Natural killer cell treated with Interleukin-12 subunit alpha and Interleukin-12 subunit beta and Interleukin-15 and Interleukin-18, amount 100 ng/mL, for 72 hours (primary cell): Measurements from ENCODE around the gene ME2. TPM values are rescaled to one million over a fixed set of nuclear protein-coding genes. Genes with fewer than 3 reads are reported as not detected.
A peak's percentile ranks its signal among the peaks of the same experiment; 100 is the strongest.
"Not testable (repeated sequence)": the region's sequence is repeated elsewhere in the genome, so short reads cannot be mapped to it uniquely, and the experiment has no call there.

ENCODE experiments used
- ATAC-seq, 2 donors: fragments of 150-1000 bp; cut with Tn5 transposase in 1 of 2; sonication (Bioruptor Pico), chemical (Tn5 transposase) in 1 of 2; 2 replicates each; pipeline ENCODE4 v1.10.0; 2021
- DNase-seq: peaks from one replicate; pipeline ENCODE4 v3.0.0; 2022; ENCODE audit warnings: low spot score
- H3K27ac Mint-ChIP-seq, 2 donors: 1 replicate in 1 of 2; 2 replicates in 1 of 2; pipeline ENCODE4 v1.8.0; 2022; ENCODE audit warnings: mixed read lengths in 2 of 2, mild to moderate bottlenecking in 1 of 2, moderate library complexity in 1 of 2
- H3K27me3 Mint-ChIP-seq, 2 donors: 1 replicate in 1 of 2; 2 replicates in 1 of 2; pipeline ENCODE4 v1.8.0; 2022; ENCODE audit warnings: mixed read lengths in 2 of 2
- H3K36me3 Mint-ChIP-seq: one replicate; pipeline ENCODE4 v1.8.0; 2022; ENCODE audit warnings: mixed read lengths
- H3K4me1 Mint-ChIP-seq, 2 donors: 1 replicate in 1 of 2; 2 replicates in 1 of 2; pipeline ENCODE4 v1.8.0; 2022; ENCODE audit warnings: low read depth in 2 of 2, mixed read lengths in 2 of 2, mild to moderate bottlenecking in 1 of 2
- H3K4me3 Mint-ChIP-seq: one replicate; pipeline ENCODE4 v1.8.0; 2022; ENCODE audit warnings: mixed read lengths
- H3K9me3 Mint-ChIP-seq: 2 replicates; pipeline ENCODE4 v1.8.0; 2022; ENCODE audit warnings: mixed read lengths
- total RNA-seq, 2 donors: library from RNA; stranded (reverse); gene quantifications; one replicate each; pipeline ENCODE4 v1.2.3, GENCODE V29; 2022

ME2 gene
- total RNA-seq, 2 donors from 2014 or later: 112 to 120 TPM

DNA sequence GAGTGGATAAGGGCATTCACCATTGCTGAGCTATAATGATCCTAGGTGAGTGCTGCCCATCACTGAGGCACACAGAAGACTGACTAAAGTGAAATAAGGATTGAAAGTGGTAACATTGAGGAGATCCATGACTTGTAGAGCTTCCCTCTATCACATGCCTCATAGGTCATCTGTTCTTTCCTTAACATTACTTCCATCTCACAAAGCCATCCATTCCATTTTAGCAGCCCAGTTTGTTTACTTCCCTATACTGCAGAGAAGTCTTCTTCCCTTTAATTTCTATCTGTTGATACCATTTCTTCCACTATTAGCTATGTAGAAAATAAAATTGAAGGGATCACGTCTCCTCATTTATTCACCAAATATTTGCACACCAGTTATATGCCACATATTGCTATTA, 32.1 kb downstream of the ME2 start:
- DNase-seq (no peak), ATAC-seq (no peak)
- Mint-ChIP-seq H3K4me3 (no peak overlapping the region), H3K27me3 (no peaks in the 10 kb centered on the region), H3K27ac (no peak overlapping the region), H3K36me3 (peaks cover 32% of the 10 kb centered on the region), H3K4me1 (peaks cover 29 to 32% of the 10 kb centered on the region in 2 donors), H3K9me3 (no peaks in the 10 kb centered on the region)

DNA sequence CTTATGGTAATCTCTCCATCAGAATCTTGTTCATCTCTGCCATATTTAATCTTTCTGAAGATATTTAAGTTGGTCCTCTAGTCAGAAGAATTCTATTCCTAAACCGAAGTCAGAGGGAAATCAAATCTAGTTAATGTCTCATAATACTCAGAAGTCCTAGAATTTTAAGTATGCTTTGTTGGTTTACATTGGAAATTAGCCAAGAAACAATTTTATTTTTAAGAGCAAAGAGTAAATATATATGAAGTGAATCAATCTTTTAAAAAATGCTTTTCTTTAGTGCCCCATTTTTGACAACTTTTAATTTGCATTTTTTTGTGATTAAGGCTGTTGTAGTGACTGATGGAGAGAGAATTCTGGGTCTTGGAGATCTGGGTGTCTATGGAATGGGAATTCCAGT, 38.1 kb downstream of the ME2 start:
- peaks cover 23% of the 10 kb centered on the region for H3K36me3 Mint-ChIP-seq
- ATAC-seq (no peak), DNase-seq (no peak)
- H3K27ac Mint-ChIP-seq: no peak overlapping the region
- no peak overlapping the region for H3K4me3 Mint-ChIP-seq
- H3K4me1 Mint-ChIP-seq: peaks cover 5 to 14% of the 10 kb centered on the region in 2 donors
- no peaks in the 10 kb centered on the region for H3K27me3 Mint-ChIP-seq
- no peaks in the 10 kb centered on the region for H3K9me3 Mint-ChIP-seq

DNA sequence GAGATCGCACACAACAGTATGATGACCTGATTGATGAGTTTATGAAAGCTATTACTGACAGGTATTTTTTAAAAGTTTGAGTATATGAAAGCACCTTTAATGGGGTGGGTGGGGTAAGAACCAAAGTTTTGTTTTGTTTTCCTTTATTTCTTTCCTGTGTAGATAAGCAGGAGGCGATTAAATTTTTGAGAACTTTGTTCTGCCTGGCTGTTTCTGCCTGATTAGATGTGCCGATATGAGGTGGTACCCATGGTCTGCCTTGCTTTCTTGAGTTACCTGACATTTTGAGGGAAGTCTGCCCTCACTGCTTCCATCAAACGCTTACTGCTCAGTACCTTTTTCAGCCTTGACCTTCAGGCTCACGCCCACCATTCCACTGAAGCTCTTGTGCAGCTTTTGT, 39.2 kb downstream of the ME2 start:
- Mint-ChIP-seq H3K4me3 (no peak overlapping the region), H3K4me1 (peaks cover 5 to 14% of the 10 kb centered on the region in 2 donors), H3K9me3 (no peaks in the 10 kb centered on the region), H3K27ac (no peak overlapping the region), H3K36me3 (peaks cover 23% of the 10 kb centered on the region), H3K27me3 (no peaks in the 10 kb centered on the region)
- ATAC-seq: no peak
- no peak for DNase-seq

DNA sequence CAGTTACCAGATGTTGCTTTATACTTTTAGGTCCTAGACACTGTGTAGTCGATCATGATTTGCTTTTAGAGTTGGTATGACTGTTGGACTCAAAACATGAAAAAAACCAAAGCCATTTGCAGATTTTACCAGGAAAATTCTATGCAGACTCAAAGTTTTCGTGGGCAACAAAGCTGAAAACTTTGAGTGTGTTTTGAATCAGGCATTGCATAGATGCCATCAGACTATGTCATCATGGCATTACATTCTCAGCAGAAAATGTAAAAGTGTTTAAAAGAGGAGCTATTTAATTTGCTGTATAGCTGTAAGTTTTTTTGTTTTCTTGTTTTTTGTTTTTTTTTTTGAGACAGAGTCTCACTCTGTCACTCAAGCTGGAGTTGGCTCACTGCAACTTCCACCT, 45.5 kb downstream of the ME2 start:
- peaks cover 0 to 2% of the 10 kb centered on the region in 2 donors for H3K4me1 Mint-ChIP-seq
- ATAC-seq: no peak

DNA sequence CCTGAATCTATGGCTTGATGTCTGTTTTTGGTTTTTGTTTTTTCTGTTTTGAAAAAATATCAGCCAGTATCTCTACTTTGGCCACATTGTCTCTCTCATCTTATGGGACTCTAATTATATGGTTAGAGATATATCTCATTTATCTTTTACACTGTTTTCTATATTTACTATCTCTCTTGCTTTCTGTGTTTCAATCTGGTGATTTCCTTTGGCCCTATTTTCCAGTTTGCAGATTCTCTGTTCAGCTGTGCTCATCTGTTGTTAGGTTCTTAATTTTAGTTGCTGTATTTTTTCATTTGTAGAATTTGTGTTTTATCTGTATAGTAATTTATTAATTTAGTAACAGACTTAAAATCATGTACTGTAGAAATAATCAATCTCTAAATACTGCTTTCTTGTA, 47.6 kb downstream of the ME2 start:
- Mint-ChIP-seq H3K4me1 (no peaks in the 10 kb centered on the region), H3K36me3 (peaks cover 23% of the 10 kb centered on the region), H3K9me3 (no peaks in the 10 kb centered on the region), H3K4me3 (no peak overlapping the region), H3K27me3 (no peaks in the 10 kb centered on the region), H3K27ac (no peak overlapping the region)
- no peak for DNase-seq
- no peak for ATAC-seq

More for the DNA sequence above, 45.5 kb downstream of the ME2 start:
- Mint-ChIP-seq H3K9me3 (no peaks in the 10 kb centered on the region), H3K4me3 (no peak overlapping the region), H3K27me3 (no peaks in the 10 kb centered on the region), H3K27ac (no peak overlapping the region), H3K36me3 (peaks cover 29% of the 10 kb centered on the region)
- DNase-seq: no peak

DNA sequence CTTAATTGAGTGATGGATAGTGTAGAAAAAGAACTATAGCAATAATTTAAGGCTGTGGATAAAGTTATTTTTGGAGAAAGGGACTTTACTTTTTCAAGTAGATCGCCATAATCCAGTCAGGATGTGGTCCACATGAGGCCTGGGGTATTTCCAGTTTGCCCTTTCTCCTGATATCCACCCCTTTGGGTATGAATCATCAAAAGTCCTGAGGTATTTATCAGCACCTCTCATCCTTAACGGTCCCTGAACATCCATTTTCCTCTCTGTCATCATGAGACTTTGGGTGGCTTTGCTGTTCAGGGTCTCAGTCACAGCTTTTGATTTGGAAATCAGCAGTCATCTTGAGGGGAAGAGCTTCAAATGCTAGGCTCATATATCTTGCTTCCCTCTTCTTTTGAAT, 49.6 kb downstream of the ME2 start:
- H3K4me1 Mint-ChIP-seq: no peaks in the 10 kb centered on the region
- peaks cover 21% of the 10 kb centered on the region for H3K36me3 Mint-ChIP-seq
- H3K4me3 Mint-ChIP-seq: no peak overlapping the region
- DNase-seq (no peak), ATAC-seq (no peak)
- no peak overlapping the region for H3K27ac Mint-ChIP-seq
- H3K27me3 Mint-ChIP-seq: no peaks in the 10 kb centered on the region
- H3K9me3 Mint-ChIP-seq: no peaks in the 10 kb centered on the region

DNA sequence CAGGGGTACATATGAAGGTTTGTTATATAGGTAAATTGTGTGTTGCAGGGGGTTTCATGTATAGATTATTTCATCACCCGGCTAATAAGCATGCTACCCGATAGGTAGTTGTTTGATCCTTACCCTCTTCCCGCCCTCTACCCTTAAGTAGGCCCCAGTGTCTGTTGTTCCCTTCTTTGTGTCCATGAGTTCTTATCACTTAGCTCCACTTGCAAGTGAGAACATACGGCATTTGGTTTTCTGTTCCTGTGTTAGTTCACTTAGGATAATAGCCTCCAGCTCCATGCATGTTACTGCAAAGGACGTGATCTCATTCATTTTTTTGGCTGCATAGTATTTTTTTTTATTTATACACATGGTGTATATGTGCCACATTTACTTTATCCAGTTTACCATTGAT, 54.8 kb downstream of the ME2 start:
- no peak for DNase-seq
- ATAC-seq: no peak
- Mint-ChIP-seq H3K27me3 (no peaks in the 10 kb centered on the region), H3K9me3 (no peaks in the 10 kb centered on the region), H3K4me3 (no peak overlapping the region), H3K36me3 (no peaks in the 10 kb centered on the region), H3K4me1 (no peaks in the 10 kb centered on the region), H3K27ac (no peak overlapping the region)

DNA sequence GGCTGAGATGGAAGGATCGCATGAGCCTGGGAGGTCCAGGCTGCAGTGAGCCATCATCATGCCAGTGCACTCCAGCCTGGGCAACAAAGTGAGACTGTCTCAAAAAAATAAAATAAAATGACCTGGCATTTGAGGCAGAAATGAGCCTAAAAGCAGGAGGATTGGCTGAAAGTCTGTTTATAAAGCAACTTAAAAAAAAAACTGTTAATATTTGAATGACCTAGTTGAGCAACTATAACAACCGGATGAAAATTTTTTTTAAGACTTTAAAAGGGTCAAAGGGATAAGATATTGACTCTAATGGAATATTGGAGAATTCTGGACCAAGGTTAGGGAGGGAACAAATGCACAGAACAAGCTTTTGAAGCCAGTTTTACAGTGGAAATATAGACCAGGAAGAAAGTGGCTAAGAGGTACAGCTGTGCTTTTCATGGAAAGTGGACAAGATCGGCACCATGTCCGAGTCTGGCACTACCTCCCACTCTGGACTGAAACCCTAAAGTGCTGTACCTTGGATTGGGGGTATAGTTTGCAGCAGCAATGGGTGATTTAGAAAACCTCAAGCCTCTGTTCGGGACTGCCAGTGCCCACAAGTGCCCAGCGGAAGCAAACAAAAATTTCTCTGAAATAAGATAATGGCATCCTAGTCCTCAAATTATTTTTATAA, 55.8 kb downstream of the ME2 start:
- ATAC-seq: no peak
- H3K27me3 Mint-ChIP-seq: no peaks in the 10 kb centered on the region
- H3K4me1 Mint-ChIP-seq: no peaks in the 10 kb centered on the region
- no peak overlapping the region for H3K4me3 Mint-ChIP-seq
- no peak for DNase-seq
- no peaks in the 10 kb centered on the region for H3K9me3 Mint-ChIP-seq
- H3K27ac Mint-ChIP-seq: no peak overlapping the region
- no peaks in the 10 kb centered on the region for H3K36me3 Mint-ChIP-seq

DNA sequence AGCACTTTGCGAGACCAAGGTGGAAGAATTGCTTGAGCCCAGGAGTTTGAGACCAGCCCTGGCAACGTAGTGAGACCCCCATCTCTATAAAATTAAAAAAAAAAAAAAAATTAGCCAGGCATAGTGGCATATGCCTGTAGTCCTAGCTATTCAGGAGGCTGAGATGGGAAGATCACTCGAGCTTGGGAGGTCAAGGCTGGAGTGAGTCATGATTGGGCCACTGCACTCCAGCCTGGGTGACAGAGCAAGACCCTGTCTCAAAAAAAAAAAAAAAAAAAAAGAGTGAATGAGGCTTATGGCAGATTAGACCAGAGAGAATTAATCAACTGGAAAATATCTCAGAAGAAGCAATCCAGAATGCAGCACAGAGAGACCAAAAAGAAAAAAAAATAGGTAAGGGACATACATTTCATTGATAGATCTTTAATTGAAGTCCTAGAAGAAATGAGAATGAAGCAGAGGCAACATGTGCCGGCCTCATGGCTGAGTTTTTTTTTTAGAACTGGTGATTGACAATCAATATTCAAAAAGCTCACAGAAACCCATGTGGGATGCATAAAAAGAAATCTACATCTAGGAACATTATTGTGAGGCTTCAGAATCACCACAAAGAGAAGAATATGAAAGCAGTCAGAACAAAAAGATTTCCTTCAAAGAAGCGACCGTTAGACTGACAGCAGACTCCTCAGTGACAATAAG, 56.7 kb downstream of the ME2 start:
- Mint-ChIP-seq H3K36me3 (no peaks in the 10 kb centered on the region), H3K4me3 (no peak overlapping the region), H3K4me1 (no peaks in the 10 kb centered on the region), H3K27me3 (no peaks in the 10 kb centered on the region), H3K9me3 (no peaks in the 10 kb centered on the region), H3K27ac (no peak overlapping the region)
- DNase-seq (no peak), ATAC-seq (no peak)

DNA sequence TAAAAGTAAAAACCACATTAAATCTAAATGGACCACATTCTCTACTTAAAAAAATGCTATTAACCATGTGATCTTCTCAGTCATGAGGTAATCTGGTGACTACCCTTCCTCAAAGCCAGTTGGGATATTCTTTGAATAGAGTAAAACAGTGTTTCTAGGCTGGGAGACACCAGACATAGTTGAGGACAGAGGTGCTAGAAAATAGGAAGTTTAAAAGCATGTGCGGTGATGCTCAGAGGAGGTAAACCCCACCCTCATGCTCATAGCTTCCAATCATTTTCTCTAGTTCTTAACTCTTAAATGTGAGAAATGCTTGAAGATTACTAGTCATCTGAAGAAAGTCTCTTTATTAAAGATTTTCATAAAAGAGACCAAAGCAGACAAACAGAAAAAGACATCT, 58.3 kb downstream of the ME2 start:
- Mint-ChIP-seq H3K27me3 (no peaks in the 10 kb centered on the region), H3K27ac (peak overlapping the region in 1 of 2 donors; percentile 67)

DNA sequence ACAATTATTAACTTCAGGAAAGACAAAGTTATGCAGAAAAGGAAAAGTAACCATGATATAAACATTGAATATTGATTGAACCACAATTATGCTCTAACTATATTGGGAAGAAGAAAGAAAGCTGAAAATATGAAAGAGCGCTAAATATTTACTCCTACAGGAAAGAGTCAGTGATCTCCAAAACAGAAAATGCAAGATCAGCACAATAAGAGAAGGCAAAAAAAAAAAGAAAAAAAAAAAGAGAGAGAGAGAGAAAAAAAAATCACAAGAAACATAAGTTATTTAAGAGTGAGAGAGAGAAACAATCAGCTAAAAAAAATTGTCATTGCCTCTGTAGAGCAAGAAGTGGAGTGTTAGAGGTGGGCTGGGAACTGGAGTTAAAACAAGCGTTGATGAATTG, 60.0 kb downstream of the ME2 start:
- H3K4me1 Mint-ChIP-seq: no peaks in the 10 kb centered on the region
- ATAC-seq (no peak), DNase-seq (no peak)
- H3K4me3 Mint-ChIP-seq: no peak overlapping the region
- no peaks in the 10 kb centered on the region for H3K27me3 Mint-ChIP-seq
- no peaks in the 10 kb centered on the region for H3K9me3 Mint-ChIP-seq
- H3K27ac Mint-ChIP-seq: no peak overlapping the region
- no peaks in the 10 kb centered on the region for H3K36me3 Mint-ChIP-seq

More for the DNA sequence above, 58.3 kb downstream of the ME2 start:
- DNase-seq (no peak), ATAC-seq (no peak)
- Mint-ChIP-seq H3K9me3 (no peaks in the 10 kb centered on the region), H3K4me3 (no peak overlapping the region), H3K36me3 (no peaks in the 10 kb centered on the region), H3K4me1 (no peaks in the 10 kb centered on the region)

DNA sequence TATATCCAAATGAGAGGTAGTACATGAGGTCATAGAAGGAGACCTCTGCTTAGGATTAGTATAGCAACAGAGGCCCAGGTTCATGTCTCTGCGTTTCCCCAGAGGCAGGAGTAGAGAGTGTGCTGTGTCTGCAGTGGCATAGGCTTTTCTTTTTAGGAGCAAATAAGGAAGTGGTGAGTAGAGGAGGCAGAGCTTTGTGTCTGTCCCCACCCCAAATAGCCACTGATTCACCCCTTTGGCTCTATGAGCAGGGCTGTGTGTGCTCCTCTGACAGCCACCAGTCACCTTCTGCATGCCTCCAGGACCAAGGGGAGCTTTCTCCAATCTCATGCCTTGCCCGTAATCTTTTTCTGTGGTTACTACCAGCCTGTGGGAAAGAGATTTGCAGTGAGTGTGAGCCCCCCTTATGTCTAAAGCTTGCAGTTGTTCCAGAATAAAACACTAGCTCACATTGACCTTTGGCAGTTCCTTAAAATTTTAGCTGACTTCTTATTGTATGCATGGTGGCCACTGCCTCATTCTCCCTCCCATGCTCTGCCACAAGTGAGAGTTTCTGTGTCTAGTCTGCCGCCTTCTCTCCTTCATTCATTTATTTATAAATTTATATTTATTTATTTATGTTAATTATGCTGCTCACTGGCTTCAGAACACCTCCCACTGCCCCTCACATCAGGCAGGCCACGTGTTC, 65.5 kb downstream of the ME2 start:
- DNase-seq: no peak
- ATAC-seq: no peak
- Mint-ChIP-seq H3K4me1 (peaks cover 0 to 3% of the 10 kb centered on the region in 2 donors), H3K4me3 (no peak overlapping the region), H3K27me3 (no peaks in the 10 kb centered on the region), H3K27ac (no peak overlapping the region), H3K36me3 (peaks cover 5% of the 10 kb centered on the region), H3K9me3 (no peaks in the 10 kb centered on the region)

DNA sequence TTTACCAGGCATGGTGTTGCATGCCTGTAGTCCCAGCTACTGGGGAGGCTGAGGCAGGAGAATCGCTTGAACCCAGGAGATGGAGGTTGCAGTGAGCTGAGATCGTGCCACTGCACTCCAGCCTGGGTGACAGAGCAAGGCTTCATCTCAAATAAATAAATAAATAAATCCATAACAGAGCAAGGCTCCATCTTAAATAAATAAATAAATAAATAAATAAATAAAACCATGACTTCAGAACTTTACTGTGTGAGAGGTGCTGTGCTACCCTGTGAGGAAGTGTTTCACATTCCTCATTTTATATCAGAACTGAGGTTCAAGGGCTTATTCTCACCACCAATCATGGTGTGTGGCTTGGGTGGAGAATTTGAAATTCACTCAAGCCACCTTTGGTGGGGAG, 67.0 kb downstream of the ME2 start:
- H3K4me1 Mint-ChIP-seq, H3K9me3 Mint-ChIP-seq, H3K27ac Mint-ChIP-seq, ATAC-seq, H3K36me3 Mint-ChIP-seq, DNase-seq, H3K27me3 Mint-ChIP-seq, H3K4me3 Mint-ChIP-seq: not testable (repeated sequence)

DNA sequence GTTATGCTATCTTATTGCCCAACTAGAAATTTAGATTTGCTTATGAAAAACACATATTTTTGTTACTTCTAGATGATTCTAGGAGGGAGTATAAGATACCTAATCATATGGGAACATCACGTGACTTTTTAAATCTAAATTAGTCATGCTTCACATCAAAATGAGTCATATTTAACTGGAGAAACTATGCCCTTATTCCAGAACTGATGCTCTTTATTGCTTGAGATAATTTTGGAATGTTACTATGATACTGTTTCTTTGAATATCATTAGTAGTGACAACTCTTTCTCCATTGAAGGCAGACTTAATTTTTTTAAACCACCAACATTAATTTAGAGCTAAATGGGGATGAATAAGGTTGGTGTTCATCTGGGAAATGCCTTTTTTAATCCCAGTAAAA, 69.0 kb downstream of the ME2 start:
- H3K4me1 Mint-ChIP-seq: peaks cover 0 to 3% of the 10 kb centered on the region in 2 donors
- no peak overlapping the region for H3K27ac Mint-ChIP-seq
- H3K27me3 Mint-ChIP-seq: no peaks in the 10 kb centered on the region
- ATAC-seq: no peak
- no peak for DNase-seq
- H3K36me3 Mint-ChIP-seq: peaks cover 5% of the 10 kb centered on the region
- no peaks in the 10 kb centered on the region for H3K9me3 Mint-ChIP-seq
- no peak overlapping the region for H3K4me3 Mint-ChIP-seq
